ENCODE results near the gene SPAG16. TPM values are rescaled to one million over a fixed set of nuclear protein-coding genes. Genes with fewer than 3 reads are reported as not detected.

SPAG16 gene
- total and polyA plus RNA-seq, 8 donors: 11.1 to 47.4 (median 42.3) TPM

DNA sequence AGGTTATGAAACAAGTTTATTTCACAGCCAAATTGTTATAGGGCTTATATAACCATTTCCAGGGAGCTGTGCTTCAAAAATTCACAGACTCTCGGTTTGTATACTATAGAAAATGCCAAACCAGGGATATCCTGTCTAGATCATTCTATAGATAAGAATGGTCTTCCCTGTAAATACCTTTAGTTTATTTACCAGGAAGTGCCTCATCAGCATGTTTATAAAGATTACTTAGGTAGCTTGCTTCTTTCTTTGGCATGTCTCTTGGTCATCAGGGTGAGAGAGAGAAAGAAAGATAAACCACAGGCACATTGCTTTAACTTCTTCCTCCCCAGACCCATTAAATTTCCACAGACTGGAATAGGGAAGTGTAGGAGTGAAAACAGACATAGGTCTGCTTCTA lies 439.4 kb downstream of the SPAG16 start:
- ATAC-seq: no peak
- Histone ChIP-seq H3K27me3 (no peaks in the 10 kb centered on the region), H3K27ac (no peak overlapping the region), H3K36me3 (no peaks in the 10 kb centered on the region), H3K9me3 (peaks cover 0 to 11% of the 10 kb centered on the region in 2 donors), H3K4me3 (no peak overlapping the region), H3K4me1 (no peaks in the 10 kb centered on the region)
- DNase-seq: no peak
- intact Hi-C loops (cut with DNase I): no loop called here
- TF ChIP-seq, protein P1, sequence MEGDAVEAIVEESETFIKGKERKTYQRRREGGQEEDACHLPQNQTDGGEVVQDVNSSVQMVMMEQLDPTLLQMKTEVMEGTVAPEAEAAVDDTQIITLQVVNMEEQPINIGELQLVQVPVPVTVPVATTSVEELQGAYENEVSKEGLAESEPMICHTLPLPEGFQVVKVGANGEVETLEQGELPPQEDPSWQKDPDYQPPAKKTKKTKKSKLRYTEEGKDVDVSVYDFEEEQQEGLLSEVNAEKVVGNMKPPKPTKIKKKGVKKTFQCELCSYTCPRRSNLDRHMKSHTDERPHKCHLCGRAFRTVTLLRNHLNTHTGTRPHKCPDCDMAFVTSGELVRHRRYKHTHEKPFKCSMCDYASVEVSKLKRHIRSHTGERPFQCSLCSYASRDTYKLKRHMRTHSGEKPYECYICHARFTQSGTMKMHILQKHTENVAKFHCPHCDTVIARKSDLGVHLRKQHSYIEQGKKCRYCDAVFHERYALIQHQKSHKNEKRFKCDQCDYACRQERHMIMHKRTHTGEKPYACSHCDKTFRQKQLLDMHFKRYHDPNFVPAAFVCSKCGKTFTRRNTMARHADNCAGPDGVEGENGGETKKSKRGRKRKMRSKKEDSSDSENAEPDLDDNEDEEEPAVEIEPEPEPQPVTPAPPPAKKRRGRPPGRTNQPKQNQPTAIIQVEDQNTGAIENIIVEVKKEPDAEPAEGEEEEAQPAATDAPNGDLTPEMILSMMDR (IDR thresholded peaks at IDR 0.05): no peak

DNA sequence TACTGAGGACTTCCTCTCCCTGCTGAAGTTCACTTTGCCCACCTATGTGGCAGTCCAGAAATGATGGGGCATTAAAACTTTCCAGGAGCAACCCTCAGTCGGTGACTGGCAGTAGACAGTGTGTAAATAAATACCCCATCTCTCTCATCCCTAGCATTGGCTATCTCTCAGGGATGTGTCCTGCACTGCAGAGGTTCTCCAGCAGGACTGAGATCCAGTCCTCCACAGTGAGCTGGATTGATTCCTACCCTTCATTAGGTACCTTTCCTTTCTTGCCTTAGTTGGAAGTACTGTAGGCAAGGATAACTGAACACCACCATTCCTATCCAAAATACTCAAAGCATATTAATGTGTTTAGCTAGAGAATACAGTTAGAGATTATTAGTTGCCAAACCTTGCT lies 441.8 kb downstream of the SPAG16 start:
- no peaks in the 10 kb centered on the region for H3K9me3 ChIP-seq
- TF ChIP-seq, protein P1 (IDR thresholded peaks at IDR 0.05): no peak
- DNase-seq: no peak
- no peak for ATAC-seq
- no peaks in the 10 kb centered on the region for H3K4me1 ChIP-seq
- H3K36me3 ChIP-seq: no peaks in the 10 kb centered on the region
- H3K4me3 ChIP-seq: no peak overlapping the region
- no peak overlapping the region for H3K27ac ChIP-seq
- intact Hi-C loops (cut with DNase I): no loop called here
- no peaks in the 10 kb centered on the region for H3K27me3 ChIP-seq

DNA sequence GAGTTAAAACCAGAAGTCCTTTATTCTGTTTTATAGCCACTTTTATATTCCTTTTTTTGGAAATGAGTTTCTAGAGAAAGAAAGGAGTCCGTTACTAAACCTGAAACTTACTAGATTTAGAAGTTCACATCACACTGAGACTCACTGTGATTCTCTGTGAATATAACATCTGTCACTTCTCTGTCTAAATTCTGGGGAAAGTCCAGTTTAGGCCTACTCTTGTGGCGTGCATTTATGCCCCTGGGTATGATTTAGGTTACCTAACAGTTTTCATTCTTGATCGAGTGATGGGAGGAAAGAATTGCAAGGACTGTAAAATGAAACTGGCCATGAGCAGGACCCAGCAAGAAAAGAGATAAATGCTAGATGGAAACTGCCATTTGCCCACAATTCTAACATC lies 449.6 kb downstream of the SPAG16 start:
- H3K27me3 ChIP-seq: no peaks in the 10 kb centered on the region
- ATAC-seq (no peak), DNase-seq (no peak)
- intact Hi-C loops (cut with DNase I): no loop called here
- no peak overlapping the region for H3K27ac ChIP-seq
- no peaks in the 10 kb centered on the region for H3K36me3 ChIP-seq
- no peak overlapping the region for H3K4me3 ChIP-seq
- TF ChIP-seq, protein P1 (IDR thresholded peaks at IDR 0.05): no peak
- no peaks in the 10 kb centered on the region for H3K4me1 ChIP-seq
- no peaks in the 10 kb centered on the region for H3K9me3 ChIP-seq

DNA sequence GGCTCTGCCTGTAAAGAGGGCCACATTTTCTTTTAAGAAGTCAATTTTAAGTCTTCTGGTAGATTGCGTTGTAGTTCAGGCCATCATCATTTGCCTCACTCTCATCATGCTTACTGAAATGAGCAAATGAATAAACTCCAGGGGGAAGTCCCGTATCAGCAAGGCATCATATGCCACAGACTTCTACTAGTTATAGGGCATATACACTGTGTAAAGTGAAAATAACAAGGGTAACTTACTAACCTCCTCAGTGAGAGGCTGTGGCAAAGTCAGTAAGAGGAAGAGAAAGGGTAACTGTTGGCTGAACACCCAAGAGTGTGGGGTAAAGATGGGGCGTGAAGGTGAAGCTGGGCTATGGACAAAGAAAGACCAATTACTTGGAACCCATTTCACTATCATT lies 456.2 kb downstream of the SPAG16 start:
- no peaks in the 10 kb centered on the region for H3K36me3 ChIP-seq
- H3K4me3 ChIP-seq: no peak overlapping the region
- no peaks in the 10 kb centered on the region for H3K9me3 ChIP-seq
- H3K27ac ChIP-seq: no peak overlapping the region
- DNase-seq: no peak
- TF ChIP-seq, protein P1 (IDR thresholded peaks at IDR 0.05): no peak
- H3K4me1 ChIP-seq: no peaks in the 10 kb centered on the region
- no peaks in the 10 kb centered on the region for H3K27me3 ChIP-seq
- no peak for ATAC-seq
- intact Hi-C loops (cut with DNase I): no loop called here

DNA sequence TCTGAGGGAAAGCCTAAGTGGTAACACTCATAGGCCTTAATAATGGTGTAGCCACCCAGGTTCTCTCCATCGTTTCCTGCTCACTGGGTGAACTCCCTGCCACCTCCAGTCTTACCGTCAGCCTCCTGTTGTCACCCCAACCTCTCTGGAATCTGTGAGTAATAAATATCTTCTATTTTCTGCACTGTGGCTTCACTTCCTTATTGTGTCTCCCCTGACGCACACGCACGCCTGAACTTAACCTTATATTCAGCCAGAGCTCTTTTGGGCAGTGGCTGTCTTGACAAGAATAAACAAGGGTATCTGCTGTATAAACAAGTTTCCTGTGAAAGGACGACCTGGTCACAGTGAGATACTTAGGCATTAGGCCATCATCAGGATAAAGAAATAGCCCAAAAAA lies 467.2 kb downstream of the SPAG16 start:
- H3K4me1 ChIP-seq: no peaks in the 10 kb centered on the region
- DNase-seq: no peak
- no peak overlapping the region for H3K27ac ChIP-seq
- intact Hi-C loops (cut with DNase I): no loop called here
- H3K36me3 ChIP-seq: no peaks in the 10 kb centered on the region
- no peaks in the 10 kb centered on the region for H3K9me3 ChIP-seq
- no peak overlapping the region for H3K4me3 ChIP-seq
- no peaks in the 10 kb centered on the region for H3K27me3 ChIP-seq
- ATAC-seq: no peak
- TF ChIP-seq, protein P1 (IDR thresholded peaks at IDR 0.05): no peak
